ENCODE measurements around the gene DDI2. TPM values are rescaled to one million over a fixed set of nuclear protein-coding genes. Genes with fewer than 3 reads are reported as not detected.

The DDI2 gene
- polyA plus RNA-seq, 1 donor (not counting 4 experiments of a cell fraction or from before 2014, with no cell fraction given), result 11.5 TPM

DNA sequence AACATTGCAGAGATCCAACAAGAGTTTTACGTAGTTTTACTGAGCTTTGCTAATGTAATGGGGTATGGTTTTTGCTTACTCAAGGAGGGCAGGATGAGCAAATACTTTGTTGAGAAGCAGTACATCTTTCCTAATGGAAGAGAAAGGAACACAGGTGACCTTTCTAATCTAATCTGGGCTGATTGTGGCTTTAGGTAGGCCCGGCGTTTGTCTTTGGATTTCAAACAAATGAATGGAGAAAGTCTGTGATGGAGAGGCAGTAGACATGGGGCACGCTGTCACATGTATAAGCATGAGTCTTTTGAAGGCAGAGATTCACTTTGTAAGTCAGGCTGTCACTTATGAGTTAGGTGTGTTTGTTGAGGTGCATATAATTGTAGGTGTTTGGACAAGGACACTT is 68.6 kb downstream of the DDI2 start:
- H3K9me3 ChIP-seq (ENCODE audit: control insufficient read depth, low read depth, low read length), result no peaks in the 10 kb centered on the region
- dilution Hi-C loops (cut with MboI; ENCODE audit: extremely low pct_ligation_motif_present, low sequenced_read_pairs), result no loop called here
- TF ChIP-seq, protein P1, sequence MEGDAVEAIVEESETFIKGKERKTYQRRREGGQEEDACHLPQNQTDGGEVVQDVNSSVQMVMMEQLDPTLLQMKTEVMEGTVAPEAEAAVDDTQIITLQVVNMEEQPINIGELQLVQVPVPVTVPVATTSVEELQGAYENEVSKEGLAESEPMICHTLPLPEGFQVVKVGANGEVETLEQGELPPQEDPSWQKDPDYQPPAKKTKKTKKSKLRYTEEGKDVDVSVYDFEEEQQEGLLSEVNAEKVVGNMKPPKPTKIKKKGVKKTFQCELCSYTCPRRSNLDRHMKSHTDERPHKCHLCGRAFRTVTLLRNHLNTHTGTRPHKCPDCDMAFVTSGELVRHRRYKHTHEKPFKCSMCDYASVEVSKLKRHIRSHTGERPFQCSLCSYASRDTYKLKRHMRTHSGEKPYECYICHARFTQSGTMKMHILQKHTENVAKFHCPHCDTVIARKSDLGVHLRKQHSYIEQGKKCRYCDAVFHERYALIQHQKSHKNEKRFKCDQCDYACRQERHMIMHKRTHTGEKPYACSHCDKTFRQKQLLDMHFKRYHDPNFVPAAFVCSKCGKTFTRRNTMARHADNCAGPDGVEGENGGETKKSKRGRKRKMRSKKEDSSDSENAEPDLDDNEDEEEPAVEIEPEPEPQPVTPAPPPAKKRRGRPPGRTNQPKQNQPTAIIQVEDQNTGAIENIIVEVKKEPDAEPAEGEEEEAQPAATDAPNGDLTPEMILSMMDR (optimal IDR thresholded peaks at IDR 0.05 in 1 of 3, IDR thresholded peaks at IDR 0.05 in 1 of 3, conservative IDR thresholded peaks at IDR 0.05 in 1 of 3; ENCODE audit: extremely low read depth in 1 of 3, insufficient read depth in 2 of 3, low read length in 3 of 3), result no peak
- TF ChIP-seq EZH2 (IDR thresholded peaks at IDR 0.05; ENCODE audit: low read length), result no peak
- H3K4me3 ChIP-seq (ENCODE audit: control insufficient read depth in 2 of 3, extremely low read depth in 1 of 3, insufficient read depth in 2 of 3, low read depth in 1 of 3, low read length in 3 of 3), result peak overlapping the region; percentile 70 to 94 (median 89)
- FAIRE-seq (peak; percentile 48), DNase-seq (ENCODE audit: low read depth, low spot score) (no peak)
- no peak overlapping the region for H2AFZ ChIP-seq (ENCODE audit: control insufficient read depth, low read length)
- H3K9ac ChIP-seq (ENCODE audit: control insufficient read depth, extremely low read depth, insufficient read depth, low read length), result peak overlapping the region; percentile 93
- H3K27me3 ChIP-seq (ENCODE audit: control insufficient read depth, extremely low read depth, insufficient read depth, low read length), result no peaks in the 10 kb centered on the region
- peaks cover 64% of the 10 kb centered on the region for H3K79me2 ChIP-seq (ENCODE audit: control insufficient read depth, insufficient read depth, low read length)
- peaks cover 3% of the 10 kb centered on the region for H4K20me1 ChIP-seq (ENCODE audit: control insufficient read depth, extremely low read depth, insufficient read depth, low read length)
- H3K9me1 ChIP-seq (ENCODE audit: control insufficient read depth, extremely low read depth, insufficient read depth, low read length), result no peaks in the 10 kb centered on the region
- H3K4me1 ChIP-seq (ENCODE audit: control insufficient read depth, extremely low read depth, insufficient read depth, low read length), result peaks cover 35% of the 10 kb centered on the region
- peak overlapping the region; percentile 29 for H3K27ac ChIP-seq (ENCODE audit: control insufficient read depth, insufficient read depth, low read length)
- H3K36me3 ChIP-seq (ENCODE audit: control insufficient read depth in 2 of 2, extremely low read depth in 1 of 2, insufficient read depth in 2 of 2, low read length in 2 of 2), result peaks cover 3 to 4% of the 10 kb centered on the region in 2 experiments
- peak overlapping the region; percentile 99 for H3K4me2 ChIP-seq (ENCODE audit: control insufficient read depth, extremely low read depth, insufficient read depth, low read depth, low read length)

DNA sequence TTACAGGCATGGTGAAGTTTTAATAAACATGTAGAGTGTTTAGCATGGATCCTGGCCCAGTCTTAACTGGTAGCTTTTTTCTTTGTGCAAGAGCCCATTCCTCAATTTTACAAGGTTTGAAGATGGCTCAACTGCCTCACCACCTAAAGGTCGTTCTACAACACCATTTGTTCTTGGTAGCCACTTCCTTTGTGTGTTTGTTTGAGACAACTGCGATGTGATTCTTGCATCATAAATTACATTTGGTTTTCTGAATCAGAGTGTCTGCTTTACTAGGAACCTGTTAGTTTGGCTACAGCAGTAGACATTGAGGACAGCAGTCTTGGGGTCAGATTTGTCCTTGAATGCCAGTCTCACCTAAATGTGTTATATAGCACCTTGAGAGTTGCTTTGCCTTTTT is 70.2 kb downstream of the DDI2 start:
- FAIRE-seq (no peak), DNase-seq (ENCODE audit: low read depth, low spot score) (no peak)
- Histone ChIP-seq H3K27me3 (ENCODE audit: control insufficient read depth, extremely low read depth, insufficient read depth, low read length) (no peaks in the 10 kb centered on the region), H3K4me1 (ENCODE audit: control insufficient read depth, extremely low read depth, insufficient read depth, low read length) (peaks cover 20% of the 10 kb centered on the region), H3K9ac (ENCODE audit: control insufficient read depth, extremely low read depth, insufficient read depth, low read length) (no peak overlapping the region), H3K36me3 (ENCODE audit: control insufficient read depth in 2 of 2, extremely low read depth in 1 of 2, insufficient read depth in 2 of 2, low read length in 2 of 2) (peaks cover 3 to 6% of the 10 kb centered on the region in 2 experiments), H3K4me3 (ENCODE audit: control insufficient read depth in 2 of 3, extremely low read depth in 1 of 3, insufficient read depth in 2 of 3, low read depth in 1 of 3, low read length in 3 of 3) (no peak overlapping the region), H2AFZ (ENCODE audit: control insufficient read depth, low read length) (no peak overlapping the region), H3K9me3 (ENCODE audit: control insufficient read depth, low read depth, low read length) (no peaks in the 10 kb centered on the region), H3K27ac (ENCODE audit: control insufficient read depth, insufficient read depth, low read length) (no peak overlapping the region), H4K20me1 (ENCODE audit: control insufficient read depth, extremely low read depth, insufficient read depth, low read length) (peaks cover 3% of the 10 kb centered on the region), H3K79me2 (ENCODE audit: control insufficient read depth, insufficient read depth, low read length) (peaks cover 80% of the 10 kb centered on the region), H3K9me1 (ENCODE audit: control insufficient read depth, extremely low read depth, insufficient read depth, low read length) (no peaks in the 10 kb centered on the region), H3K4me2 (ENCODE audit: control insufficient read depth, extremely low read depth, insufficient read depth, low read depth, low read length) (no peak overlapping the region)
- dilution Hi-C loops (cut with MboI; ENCODE audit: extremely low pct_ligation_motif_present, low sequenced_read_pairs), result no loop called here
- TF ChIP-seq, protein P1 (optimal IDR thresholded peaks at IDR 0.05 in 1 of 3, IDR thresholded peaks at IDR 0.05 in 1 of 3, conservative IDR thresholded peaks at IDR 0.05 in 1 of 3; ENCODE audit: extremely low read depth in 1 of 3, insufficient read depth in 2 of 3, low read length in 3 of 3), result no peak
- TF ChIP-seq EZH2 (IDR thresholded peaks at IDR 0.05; ENCODE audit: low read length), result no peak

Data from keratinocyte (primary cell).